ENCODE data around the gene MTERF1. TPM values are rescaled to one million over a fixed set of nuclear protein-coding genes. Genes with fewer than 3 reads are reported as not detected.

Gene MTERF1
- total RNA-seq, 1 experiment from 2014 or later, result 13.6 TPM

- no peaks in the 10 kb centered on the region for H3K36me3 ChIP-seq (ENCODE audit: control insufficient read depth, insufficient read depth, low read length)
- DNase-seq (ENCODE audit: low read depth, low spot score) (no peak), ATAC-seq (no peak)
- no peaks in the 10 kb centered on the region for H3K27me3 ChIP-seq (ENCODE audit: control insufficient read depth, insufficient read depth, low read length)
- ChIA-PET CTCF (interaction anchor here (0.8 kb wide), 1 partner anchor 34 kb away, joined by 4 read pairs; no protein-coding TSS in a partner anchor), POLR2A (no interaction called here)
- H3K9me3 ChIP-seq (ENCODE audit: control insufficient read depth, insufficient read depth, low read depth, low read length), result no peaks in the 10 kb centered on the region
- no peaks in the 10 kb centered on the region for H3K4me1 ChIP-seq (ENCODE audit: control insufficient read depth, insufficient read depth, low read length)
- H3K27ac ChIP-seq (ENCODE audit: low read length), result no peak overlapping the region
- BruUV-seq (replicated peaks), result no TSS peak
- TF ChIP-seq, protein P1, sequence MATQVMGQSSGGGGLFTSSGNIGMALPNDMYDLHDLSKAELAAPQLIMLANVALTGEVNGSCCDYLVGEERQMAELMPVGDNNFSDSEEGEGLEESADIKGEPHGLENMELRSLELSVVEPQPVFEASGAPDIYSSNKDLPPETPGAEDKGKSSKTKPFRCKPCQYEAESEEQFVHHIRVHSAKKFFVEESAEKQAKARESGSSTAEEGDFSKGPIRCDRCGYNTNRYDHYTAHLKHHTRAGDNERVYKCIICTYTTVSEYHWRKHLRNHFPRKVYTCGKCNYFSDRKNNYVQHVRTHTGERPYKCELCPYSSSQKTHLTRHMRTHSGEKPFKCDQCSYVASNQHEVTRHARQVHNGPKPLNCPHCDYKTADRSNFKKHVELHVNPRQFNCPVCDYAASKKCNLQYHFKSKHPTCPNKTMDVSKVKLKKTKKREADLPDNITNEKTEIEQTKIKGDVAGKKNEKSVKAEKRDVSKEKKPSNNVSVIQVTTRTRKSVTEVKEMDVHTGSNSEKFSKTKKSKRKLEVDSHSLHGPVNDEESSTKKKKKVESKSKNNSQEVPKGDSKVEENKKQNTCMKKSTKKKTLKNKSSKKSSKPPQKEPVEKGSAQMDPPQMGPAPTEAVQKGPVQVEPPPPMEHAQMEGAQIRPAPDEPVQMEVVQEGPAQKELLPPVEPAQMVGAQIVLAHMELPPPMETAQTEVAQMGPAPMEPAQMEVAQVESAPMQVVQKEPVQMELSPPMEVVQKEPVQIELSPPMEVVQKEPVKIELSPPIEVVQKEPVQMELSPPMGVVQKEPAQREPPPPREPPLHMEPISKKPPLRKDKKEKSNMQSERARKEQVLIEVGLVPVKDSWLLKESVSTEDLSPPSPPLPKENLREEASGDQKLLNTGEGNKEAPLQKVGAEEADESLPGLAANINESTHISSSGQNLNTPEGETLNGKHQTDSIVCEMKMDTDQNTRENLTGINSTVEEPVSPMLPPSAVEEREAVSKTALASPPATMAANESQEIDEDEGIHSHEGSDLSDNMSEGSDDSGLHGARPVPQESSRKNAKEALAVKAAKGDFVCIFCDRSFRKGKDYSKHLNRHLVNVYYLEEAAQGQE (IDR thresholded peaks at IDR 0.05; ENCODE audit: insufficient read depth in 1 of 2, low read depth in 2 of 2, low read length in 1 of 2), result no peak
- TF ChIP-seq SIN3A (IDR thresholded peaks at IDR 0.05; ENCODE audit: borderline replicate concordance, insufficient read depth, low read depth, low read length) (no peak), TCF7L2 (IDR thresholded peaks at IDR 0.05; ENCODE audit: low read depth, low read length) (no peak), POLR2AphosphoS5 (IDR thresholded peaks at IDR 0.05; ENCODE audit: low read depth, low read length) (no peak)
- in situ Hi-C loops (cut with HindIII; ENCODE audit: low pct_unique_long_range_greater_than_20kb, low sequenced_read_pairs) (no loop called here), intact Hi-C loops (cut with micrococcal nuclease; ENCODE audit: unreplicated experiment) (no loop called here)
- H3K4me3 ChIP-seq (ENCODE audit: low read depth in 2 of 2, low read length in 2 of 2), result no peak overlapping the region
Observed at GRCh38 chr7:91912494-91912893, 32.0 kb upstream of the MTERF1 start.

- TF ChIP-seq, protein P1 (IDR thresholded peaks at IDR 0.05; ENCODE audit: insufficient read depth in 1 of 2, low read depth in 2 of 2, low read length in 1 of 2), result no peak
- no peak for TF ChIP-seq TCF7L2 (IDR thresholded peaks at IDR 0.05; ENCODE audit: low read depth, low read length)
- no peak for TF ChIP-seq SIN3A (IDR thresholded peaks at IDR 0.05; ENCODE audit: borderline replicate concordance, insufficient read depth, low read depth, low read length)
- TF ChIP-seq POLR2AphosphoS5 (IDR thresholded peaks at IDR 0.05; ENCODE audit: low read depth, low read length), result no peak
- TF ChIP-seq, protein P2, sequence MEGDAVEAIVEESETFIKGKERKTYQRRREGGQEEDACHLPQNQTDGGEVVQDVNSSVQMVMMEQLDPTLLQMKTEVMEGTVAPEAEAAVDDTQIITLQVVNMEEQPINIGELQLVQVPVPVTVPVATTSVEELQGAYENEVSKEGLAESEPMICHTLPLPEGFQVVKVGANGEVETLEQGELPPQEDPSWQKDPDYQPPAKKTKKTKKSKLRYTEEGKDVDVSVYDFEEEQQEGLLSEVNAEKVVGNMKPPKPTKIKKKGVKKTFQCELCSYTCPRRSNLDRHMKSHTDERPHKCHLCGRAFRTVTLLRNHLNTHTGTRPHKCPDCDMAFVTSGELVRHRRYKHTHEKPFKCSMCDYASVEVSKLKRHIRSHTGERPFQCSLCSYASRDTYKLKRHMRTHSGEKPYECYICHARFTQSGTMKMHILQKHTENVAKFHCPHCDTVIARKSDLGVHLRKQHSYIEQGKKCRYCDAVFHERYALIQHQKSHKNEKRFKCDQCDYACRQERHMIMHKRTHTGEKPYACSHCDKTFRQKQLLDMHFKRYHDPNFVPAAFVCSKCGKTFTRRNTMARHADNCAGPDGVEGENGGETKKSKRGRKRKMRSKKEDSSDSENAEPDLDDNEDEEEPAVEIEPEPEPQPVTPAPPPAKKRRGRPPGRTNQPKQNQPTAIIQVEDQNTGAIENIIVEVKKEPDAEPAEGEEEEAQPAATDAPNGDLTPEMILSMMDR (IDR thresholded peaks at IDR 0.05), result no peak
- ChIA-PET POLR2A (no interaction called here), CTCF (no interaction called here)
- Histone ChIP-seq H3K27me3 (ENCODE audit: control insufficient read depth, insufficient read depth, low read length) (no peaks in the 10 kb centered on the region), H3K36me3 (ENCODE audit: control insufficient read depth, insufficient read depth, low read length) (no peaks in the 10 kb centered on the region), H3K4me1 (ENCODE audit: control insufficient read depth, insufficient read depth, low read length) (no peaks in the 10 kb centered on the region), H3K27ac (ENCODE audit: low read length) (no peak overlapping the region), H3K9me3 (ENCODE audit: control insufficient read depth, insufficient read depth, low read depth, low read length) (no peaks in the 10 kb centered on the region), H3K4me3 (ENCODE audit: low read depth in 2 of 2, low read length in 2 of 2) (no peak overlapping the region)
- intact Hi-C loops (cut with micrococcal nuclease; ENCODE audit: unreplicated experiment), result no loop called here
- no peak for DNase-seq (ENCODE audit: low read depth, low spot score)
- in situ Hi-C loops (cut with HindIII; ENCODE audit: low pct_unique_long_range_greater_than_20kb, low sequenced_read_pairs), result no loop called here
- ATAC-seq, result no peak
- no TSS peak for BruUV-seq (replicated peaks)
Observed at GRCh38 chr7:91911121-91911520, 30.6 kb upstream of the MTERF1 start.
